Right cardiac atrium (tissue), 5 donors: Measurements from ENCODE around the gene POLR2H. TPM values are rescaled to one million over a fixed set of nuclear protein-coding genes. Genes with fewer than 3 reads are reported as not detected.

Experiments used
- ATAC-seq, 2 donors: fragments of 200-7000 bp; cut with Tn5 transposase; one replicate each; pipeline versions ENCODE4 v1.8.0 to v1.9.1; 2020; ENCODE audit warnings: moderate library complexity in 2 of 2, mild to moderate bottlenecking in 1 of 2
- DNase-seq, 3 donors: peaks; one replicate each; pipeline ENCODE4 v3.0.0-alpha.2; 2020
- H3K27ac ChIP-seq: one replicate; pipeline ENCODE4 v1.5.1; 2013; ENCODE audit warnings: mild to moderate bottlenecking, low read length, control low read depth, moderate library complexity
- H3K27me3 ChIP-seq: one replicate; pipeline ENCODE4 v1.6.1; 2013; ENCODE audit not compliant: control insufficient read depth, insufficient read depth
- H3K4me1 ChIP-seq: one replicate; pipeline ENCODE4 v1.6.1; 2013; ENCODE audit warnings: low read length; ENCODE audit not compliant: control insufficient read depth, insufficient read depth
- H3K4me3 ChIP-seq: one replicate; pipeline ENCODE4 v1.5.1; 2013; ENCODE audit warnings: low read length, control low read depth
- H3K9me3 ChIP-seq: one replicate; pipeline ENCODE4 v1.6.1; 2013; ENCODE audit warnings: low read length; ENCODE audit not compliant: control insufficient read depth
- WGBS: extraction: QIAGEN DNeasy Blood & Tissue Kit; methylation state at CpG from one replicate; pipeline ENCODE4 v1.1.7; 2013; 5-methylcytosine and 5-hydroxymethylcytosine counted together
- intact Hi-C, 4 donors: fragments of 100-400 bp; cut with DNase I; formaldehyde crosslinking; loops; one replicate each; pipeline versions ENCODE4 v1.11.0 to v1.14.0; 2022 to 2023
- long read RNA-seq, 4 donors: library from polyadenylated mRNA; unstranded; transcript quantifications; one replicate each; pipeline ENCODE4 v2.0.0, GENCODE V29; 2020 to 2021
- polyA plus RNA-seq: library from polyadenylated mRNA; stranded (reverse); fragments of 200-250 nt; gene quantifications from one replicate; pipeline ENCODE4 v1.2.3, GENCODE V29; 2013
- total RNA-seq, 4 donors: library from RNA; stranded (reverse); fragmentation: NEBNext Ultra II Directional; extraction: Animal tissue kit (Norgen Biotek cat#: 25700); gene quantifications; one replicate each; pipeline ENCODE4 v1.2.1, GENCODE V29; 2021
- donor health status: healthy with polysubstance abuse.
- donor health status: DM: no; HTN: yes; CAD: no.
- donor health status: DM: no; HTN: no; CAD: no.
- donor health status: DM: no; HTN: yes; CAD: no; lungs with severe emphysema.
- donor health status: DM: yes; HTN: yes; CAD: no.

The POLR2H gene
- 10 to 100 TPM; 24.4 to 32.9 (median 30.1) TPM for total RNA-seq
- 37.6 TPM for polyA plus RNA-seq
- long read RNA-seq, donor 1, transcript POLR2H-208 (6 exons, 1,802 nt) = major isoform, 6 of 21 reads
- long read RNA-seq, donor 1, partial matches to known transcripts = 8 of 21 reads
- long read RNA-seq, donor 1, other reads (novel, unspliced or antisense) = 6 of 21 reads
- long read RNA-seq, donor 2, partial matches to known transcripts = 4 of 6 reads
- long read RNA-seq, donor 2, other reads (novel, unspliced or antisense) = 0 of 6 reads
- long read RNA-seq, donor 3, partial matches to known transcripts = 5 of 7 reads
- long read RNA-seq, donor 3, other reads (novel, unspliced or antisense) = 1 of 7 reads
- long read RNA-seq, donor 4, partial matches to known transcripts = 7 of 11 reads
- long read RNA-seq, donor 4, other reads (novel, unspliced or antisense) = 0 of 11 reads

GRCh38 chr3:184361532-184361931 is at the start of gene POLR2H, which contains the start of gene CLCN2:
TSS of gene POLR2H (plus strand) at chr3:184361710. CDS start at chr3:184363493, 1,783 bp downstream.
TSS of gene CLCN2 (minus strand) at chr3:184361605. CDS start at chr3:184361479, 126 bp downstream.
- peak; percentile 65 to 86 (median 84) for DNase-seq

GRCh38 chr3:184314363-184314699 is 47.2 kb upstream of the POLR2H start, which contains the start of gene EIF4G1:
TSS of gene EIF4G1 (plus strand) at chr3:184314606. CDS start at chr3:184315797, 1,191 bp downstream.
- peak within 1 kb of the TSS; percentile 97 for H3K27ac ChIP-seq
- H3K27me3 ChIP-seq = no peaks in the 10 kb centered on the region
- under 1% methylated on average over 40 of the region's 40 CpGs for WGBS
- peaks cover 12% of the 10 kb centered on the region for H3K4me1 ChIP-seq
- DNase-seq = peak; percentile 96 to 98 (median 98)
- intact Hi-C loops = loop anchor here in 1 of 4 donors (2.0 kb wide), 1 partner anchor 48 kb away; no protein-coding TSS in a partner anchor
- no peaks in the 10 kb centered on the region for H3K9me3 ChIP-seq
- peak within 1 kb of the TSS; percentile 98 for H3K4me3 ChIP-seq
- peak; percentile 84 to 94 for ATAC-seq

More at GRCh38 chr3:184361532-184361931, at the start of gene POLR2H, which contains the start of gene CLCN2:
- no peaks in the 10 kb centered on the region for H3K9me3 ChIP-seq
- H3K4me1 ChIP-seq = peaks cover 10% of the 10 kb centered on the region
- H3K27ac ChIP-seq = peak within 1 kb of the TSS; percentile 95
- intact Hi-C loops = no loop called here
- H3K4me3 ChIP-seq = peak within 1 kb of the TSS; percentile 81
- under 1% methylated on average over 56 of the region's 56 CpGs for WGBS
- no peaks in the 10 kb centered on the region for H3K27me3 ChIP-seq
- ATAC-seq = peak; percentile 70 to 72

GRCh38 chr3:184314700-184315542 is 46.6 kb upstream of the POLR2H start:
- no peaks in the 10 kb centered on the region for H3K27me3 ChIP-seq
- DNase-seq (peak; percentile 95 to 97 (median 96)), ATAC-seq (peak; percentile 86 to 90)
- intact Hi-C loops = loop anchor here in 1 of 4 donors (2.0 kb wide), 1 partner anchor 48 kb away; no protein-coding TSS in a partner anchor
- no peaks in the 10 kb centered on the region for H3K9me3 ChIP-seq
- whole genome bisulfite sequencing = under 1% methylated on average over 88 of the region's 89 CpGs
- peak overlapping the region; percentile 98 for H3K4me3 ChIP-seq
- peak overlapping the region; percentile 97 for H3K27ac ChIP-seq
- H3K4me1 ChIP-seq = peaks cover 17% of the 10 kb centered on the region

GRCh38 chr3:184315543-184315867 is 46.0 kb upstream of the POLR2H start:
- H3K27ac ChIP-seq = peak overlapping the region; percentile 97
- no peaks in the 10 kb centered on the region for H3K27me3 ChIP-seq
- H3K9me3 ChIP-seq = no peaks in the 10 kb centered on the region
- ATAC-seq = peak in 1 of 2 donors; percentile 0
- intact Hi-C loops = loop anchor here in 1 of 4 donors (2.0 kb wide), 1 partner anchor 47 kb away; no protein-coding TSS in a partner anchor
- H3K4me1 ChIP-seq = peaks cover 17% of the 10 kb centered on the region
- WGBS = 6% methylated on average over 6 of the region's 6 CpGs
- H3K4me3 ChIP-seq = peak overlapping the region; percentile 98
- DNase-seq = no peak

GRCh38 chr3:184315871-184316661 is 45.4 kb upstream of the POLR2H start:
- Histone ChIP-seq H3K9me3 (no peaks in the 10 kb centered on the region), H3K27ac (peak overlapping the region; percentile 36), H3K27me3 (no peaks in the 10 kb centered on the region), H3K4me3 (peak overlapping the region; percentile 98), H3K4me1 (peaks cover 17% of the 10 kb centered on the region)
- peak in 2 of 3 donors; percentile 60 to 63 for DNase-seq
- intact Hi-C loops = loop anchor here in 1 of 4 donors (2.0 kb wide), 1 partner anchor 47 kb away; no protein-coding TSS in a partner anchor
- 28% methylated on average over 16 of the region's 16 CpGs for WGBS
- no peak for ATAC-seq

GRCh38 chr3:184316792-184317191 is 44.7 kb upstream of the POLR2H start:
- DNase-seq (peak in 2 of 3 donors; percentile 9 to 16), ATAC-seq (no peak)
- 77% methylated on average over 7 of the region's 7 CpGs for WGBS
- intact Hi-C loops = no loop called here
- peaks cover 21% of the 10 kb centered on the region for H3K4me1 ChIP-seq
- no peaks in the 10 kb centered on the region for H3K9me3 ChIP-seq
- H3K4me3 ChIP-seq = no peak overlapping the region
- no peak overlapping the region for H3K27ac ChIP-seq
- H3K27me3 ChIP-seq = no peaks in the 10 kb centered on the region

- DNase-seq (peak in 2 of 3 donors; percentile 36 to 56), ATAC-seq (no peak)
- Histone ChIP-seq H3K4me1 (peaks cover 21% of the 10 kb centered on the region), H3K27me3 (no peaks in the 10 kb centered on the region), H3K9me3 (no peaks in the 10 kb centered on the region), H3K27ac (no peak overlapping the region), H3K4me3 (no peak overlapping the region)
- 60% methylated on average over 5 of the region's 5 CpGs for WGBS
- intact Hi-C loops = no loop called here
These were observed 44.3 kb upstream of the POLR2H start for GRCh38 chr3:184317201-184317600.

- WGBS = 1% methylated on average over 4 of the region's 4 CpGs
- H3K27me3 ChIP-seq = no peaks in the 10 kb centered on the region
- intact Hi-C loops = no loop called here
These were observed 41.4 kb upstream of the POLR2H start for GRCh38 chr3:184320104-184320445.

GRCh38 chr3:184321666-184322065 is 39.8 kb upstream of the POLR2H start:
- ATAC-seq (no peak), DNase-seq (peak in 2 of 3 donors; percentile 44 to 60)
- 74% methylated on average over 5 of the region's 5 CpGs for WGBS
- intact Hi-C loops = no loop called here
- peak overlapping the region; percentile 20 for H3K27ac ChIP-seq
- no peaks in the 10 kb centered on the region for H3K9me3 ChIP-seq
- H3K27me3 ChIP-seq = no peaks in the 10 kb centered on the region
- H3K4me1 ChIP-seq = peaks cover 17% of the 10 kb centered on the region
- H3K4me3 ChIP-seq = no peak overlapping the region

More at GRCh38 chr3:184320104-184320445, 41.4 kb upstream of the POLR2H start:
- Histone ChIP-seq H3K4me3 (no peak overlapping the region), H3K4me1 (peaks cover 21% of the 10 kb centered on the region), H3K27ac (peak overlapping the region; percentile 53), H3K9me3 (no peaks in the 10 kb centered on the region)
- DNase-seq = peak; percentile 99
- ATAC-seq = peak; percentile 89 to 93
